GM18519 (cell line): ENCODE data around the gene FYB1.

Source experiments
- ATAC-seq: cut with Tn5 transposase; IDR thresholded peaks from one replicate; pipeline ENCODE4 v1.9.1; 2021; ENCODE audit warnings: mild to moderate bottlenecking, moderate library complexity; ENCODE audit not compliant: unreplicated experiment, low FRiP score

FYB1 gene

GRCh38 chr5:39064450-39064849 lies 154.9 kb downstream of the FYB1 start:
- no peak for ATAC-seq

- ATAC-seq, result no peak
These were observed 156.3 kb downstream of the FYB1 start for GRCh38 chr5:39063037-39063436.

GRCh38 chr5:39062530-39062929 lies 156.8 kb downstream of the FYB1 start:
- no peak for ATAC-seq

- no peak for ATAC-seq
These were observed 157.3 kb downstream of the FYB1 start for GRCh38 chr5:39062104-39062503.

GRCh38 chr5:39059064-39059463 lies 160.3 kb downstream of the FYB1 start:
- ATAC-seq, result no peak

GRCh38 chr5:39058178-39058921 lies 161.0 kb downstream of the FYB1 start:
- peak; percentile 89 for ATAC-seq

GRCh38 chr5:39057734-39058133 lies 161.6 kb downstream of the FYB1 start:
- ATAC-seq, result peak; percentile 25

GRCh38 chr5:39055768-39056398 lies 163.5 kb downstream of the FYB1 start:
- no peak for ATAC-seq
